Stimulated activated effector memory CD8-positive, alpha-beta T cell treated with anti-CD3 and anti-CD28 coated beads, Interleukin-12 subunit alpha, Interleukin-12 subunit beta, amount 100 ng/mL, for 72 hours (primary cell): Measurements from ENCODE around the gene NFATC2.
A peak's percentile ranks its signal among the peaks of the same experiment; 100 is the strongest.

ENCODE experiments used
- ATAC-seq: fragments of 150-1000 bp; cut with Tn5 transposase; 2 replicates; pipeline ENCODE4 v1.10.0; 2021
- DNase-seq, 2 donors: peaks; one replicate each; pipeline ENCODE4 v3.0.0; 2021 to 2022; ENCODE audit warnings: low spot score in 2 of 2
- H3K27ac Mint-ChIP-seq: one replicate; pipeline ENCODE4 v1.8.0; 2022; ENCODE audit warnings: mild to moderate bottlenecking, mixed read lengths
- H3K36me3 Mint-ChIP-seq: one replicate; pipeline ENCODE4 v1.8.0; 2022; ENCODE audit warnings: mild to moderate bottlenecking, mixed read lengths
- H3K4me1 Mint-ChIP-seq: one replicate; pipeline ENCODE4 v1.8.0; 2022; ENCODE audit warnings: mixed read lengths
- H3K4me3 Mint-ChIP-seq: one replicate; pipeline ENCODE4 v1.8.0; 2022; ENCODE audit warnings: mild to moderate bottlenecking, mixed read lengths
- H3K9me3 Mint-ChIP-seq: one replicate; pipeline ENCODE4 v1.8.0; 2022; ENCODE audit warnings: mixed read lengths

Gene NFATC2

GRCh38 chr20:51376111-51376510 lies 166.4 kb downstream of the NFATC2 start:
- no peaks in the 10 kb centered on the region for H3K9me3 Mint-ChIP-seq
- H3K4me3 Mint-ChIP-seq, result no peak overlapping the region
- peaks cover 32% of the 10 kb centered on the region for H3K4me1 Mint-ChIP-seq
- no peak for ATAC-seq
- no peak for DNase-seq
- peaks cover 9% of the 10 kb centered on the region for H3K36me3 Mint-ChIP-seq
- H3K27ac Mint-ChIP-seq, result no peak overlapping the region

GRCh38 chr20:51375561-51375960 lies 167.0 kb downstream of the NFATC2 start:
- Mint-ChIP-seq H3K9me3 (no peaks in the 10 kb centered on the region), H3K4me1 (peaks cover 27% of the 10 kb centered on the region), H3K27ac (no peak overlapping the region), H3K36me3 (peaks cover 4% of the 10 kb centered on the region), H3K4me3 (no peak overlapping the region)
- DNase-seq (no peak), ATAC-seq (no peak)

GRCh38 chr20:51374961-51375360 lies 167.6 kb downstream of the NFATC2 start:
- Mint-ChIP-seq H3K36me3 (no peaks in the 10 kb centered on the region), H3K4me3 (no peak overlapping the region), H3K9me3 (no peaks in the 10 kb centered on the region), H3K27ac (no peak overlapping the region), H3K4me1 (peaks cover 21% of the 10 kb centered on the region)
- DNase-seq, result no peak
- ATAC-seq, result no peak

GRCh38 chr20:51374456-51374830 lies 168.1 kb downstream of the NFATC2 start:
- Mint-ChIP-seq H3K27ac (no peak overlapping the region), H3K4me1 (peaks cover 16% of the 10 kb centered on the region), H3K36me3 (no peaks in the 10 kb centered on the region), H3K9me3 (no peaks in the 10 kb centered on the region), H3K4me3 (no peak overlapping the region)
- no peak for ATAC-seq
- no peak for DNase-seq

GRCh38 chr20:51373713-51374455 lies 168.6 kb downstream of the NFATC2 start:
- Mint-ChIP-seq H3K4me3 (no peak overlapping the region), H3K27ac (no peak overlapping the region)

GRCh38 chr20:51372966-51373365 lies 169.6 kb downstream of the NFATC2 start:
- H3K36me3 Mint-ChIP-seq, result no peaks in the 10 kb centered on the region
- H3K4me1 Mint-ChIP-seq, result peaks cover 18% of the 10 kb centered on the region
- DNase-seq (no peak), ATAC-seq (no peak)
- H3K27ac Mint-ChIP-seq, result no peak overlapping the region
- no peaks in the 10 kb centered on the region for H3K9me3 Mint-ChIP-seq
- no peak overlapping the region for H3K4me3 Mint-ChIP-seq

More at GRCh38 chr20:51373713-51374455, 168.6 kb downstream of the NFATC2 start:
- Mint-ChIP-seq H3K9me3 (no peaks in the 10 kb centered on the region), H3K4me1 (peaks cover 18% of the 10 kb centered on the region), H3K36me3 (no peaks in the 10 kb centered on the region)
- ATAC-seq (no peak), DNase-seq (no peak)

GRCh38 chr20:51372176-51372803 lies 170.2 kb downstream of the NFATC2 start:
- Mint-ChIP-seq H3K9me3 (no peaks in the 10 kb centered on the region), H3K4me3 (no peak overlapping the region), H3K4me1 (peaks cover 16% of the 10 kb centered on the region), H3K36me3 (no peaks in the 10 kb centered on the region), H3K27ac (no peak overlapping the region)
- peak; percentile 41 to 73 for DNase-seq
- peak; percentile 86 for ATAC-seq

GRCh38 chr20:51371720-51372119 lies 170.8 kb downstream of the NFATC2 start:
- H3K4me3 Mint-ChIP-seq, result no peak overlapping the region
- H3K4me1 Mint-ChIP-seq, result peaks cover 16% of the 10 kb centered on the region
- no peaks in the 10 kb centered on the region for H3K9me3 Mint-ChIP-seq
- DNase-seq (no peak), ATAC-seq (no peak)
- no peaks in the 10 kb centered on the region for H3K36me3 Mint-ChIP-seq
- no peak overlapping the region for H3K27ac Mint-ChIP-seq

GRCh38 chr20:51369503-51369902 lies 173.0 kb downstream of the NFATC2 start:
- ATAC-seq, result no peak
- Mint-ChIP-seq H3K4me3 (no peak overlapping the region), H3K36me3 (no peaks in the 10 kb centered on the region), H3K9me3 (no peaks in the 10 kb centered on the region), H3K4me1 (peaks cover 16% of the 10 kb centered on the region), H3K27ac (no peak overlapping the region)
- DNase-seq, result no peak

GRCh38 chr20:51368461-51369211 lies 173.9 kb downstream of the NFATC2 start:
- Mint-ChIP-seq H3K9me3 (peaks cover 4% of the 10 kb centered on the region), H3K27ac (no peak overlapping the region)
- no peak for DNase-seq

GRCh38 chr20:51366155-51366886 lies 176.2 kb downstream of the NFATC2 start:
- Mint-ChIP-seq H3K9me3 (peaks cover 5% of the 10 kb centered on the region), H3K36me3 (no peaks in the 10 kb centered on the region), H3K4me1 (peaks cover 17% of the 10 kb centered on the region), H3K27ac (no peak overlapping the region), H3K4me3 (no peak overlapping the region)
- DNase-seq (no peak), ATAC-seq (no peak)

More at GRCh38 chr20:51368461-51369211, 173.9 kb downstream of the NFATC2 start:
- Mint-ChIP-seq H3K4me1 (peaks cover 16% of the 10 kb centered on the region), H3K36me3 (no peaks in the 10 kb centered on the region), H3K4me3 (no peak overlapping the region)
- ATAC-seq, result peak; percentile 51

- H3K27ac Mint-ChIP-seq, result no peak overlapping the region
- ATAC-seq, result no peak
- H3K4me3 Mint-ChIP-seq, result no peak overlapping the region
- no peaks in the 10 kb centered on the region for H3K36me3 Mint-ChIP-seq
- peaks cover 5% of the 10 kb centered on the region for H3K9me3 Mint-ChIP-seq
- no peak for DNase-seq
- H3K4me1 Mint-ChIP-seq, result peaks cover 17% of the 10 kb centered on the region
Measured at GRCh38 chr20:51365670-51366069, 176.8 kb downstream of the NFATC2 start.

GRCh38 chr20:51363813-51364212 lies 178.7 kb downstream of the NFATC2 start:
- DNase-seq (no peak), ATAC-seq (no peak)
- Mint-ChIP-seq H3K9me3 (peaks cover 5% of the 10 kb centered on the region), H3K4me1 (peaks cover 13% of the 10 kb centered on the region), H3K4me3 (no peak overlapping the region), H3K27ac (no peak overlapping the region), H3K36me3 (no peaks in the 10 kb centered on the region)

GRCh38 chr20:51363378-51363777 lies 179.1 kb downstream of the NFATC2 start:
- no peak for DNase-seq
- Mint-ChIP-seq H3K9me3 (peaks cover 5% of the 10 kb centered on the region), H3K4me3 (no peak overlapping the region), H3K36me3 (no peaks in the 10 kb centered on the region), H3K4me1 (peaks cover 8% of the 10 kb centered on the region), H3K27ac (no peak overlapping the region)
- ATAC-seq, result peak; percentile 65

GRCh38 chr20:51362254-51362653 lies 180.3 kb downstream of the NFATC2 start:
- ATAC-seq, result no peak
- H3K4me3 Mint-ChIP-seq, result no peak overlapping the region

More at GRCh38 chr20:51362254-51362653, 180.3 kb downstream of the NFATC2 start:
- Mint-ChIP-seq H3K4me1 (peaks cover 7% of the 10 kb centered on the region), H3K27ac (no peak overlapping the region), H3K9me3 (peaks cover 8% of the 10 kb centered on the region), H3K36me3 (no peaks in the 10 kb centered on the region)
- DNase-seq, result no peak
